ENCODE data around the gene HYAL3. TPM values are rescaled to one million over a fixed set of nuclear protein-coding genes. Genes with fewer than 3 reads are reported as not detected.
"Not testable (repeated sequence)": the region's sequence is repeated elsewhere in the genome, so short reads cannot be mapped to it uniquely, and the experiment has no call there.

Gene HYAL3
- total and polyA plus RNA-seq, 9 donors, result 1.3 to 3.0 (median 2.2) TPM

DNA sequence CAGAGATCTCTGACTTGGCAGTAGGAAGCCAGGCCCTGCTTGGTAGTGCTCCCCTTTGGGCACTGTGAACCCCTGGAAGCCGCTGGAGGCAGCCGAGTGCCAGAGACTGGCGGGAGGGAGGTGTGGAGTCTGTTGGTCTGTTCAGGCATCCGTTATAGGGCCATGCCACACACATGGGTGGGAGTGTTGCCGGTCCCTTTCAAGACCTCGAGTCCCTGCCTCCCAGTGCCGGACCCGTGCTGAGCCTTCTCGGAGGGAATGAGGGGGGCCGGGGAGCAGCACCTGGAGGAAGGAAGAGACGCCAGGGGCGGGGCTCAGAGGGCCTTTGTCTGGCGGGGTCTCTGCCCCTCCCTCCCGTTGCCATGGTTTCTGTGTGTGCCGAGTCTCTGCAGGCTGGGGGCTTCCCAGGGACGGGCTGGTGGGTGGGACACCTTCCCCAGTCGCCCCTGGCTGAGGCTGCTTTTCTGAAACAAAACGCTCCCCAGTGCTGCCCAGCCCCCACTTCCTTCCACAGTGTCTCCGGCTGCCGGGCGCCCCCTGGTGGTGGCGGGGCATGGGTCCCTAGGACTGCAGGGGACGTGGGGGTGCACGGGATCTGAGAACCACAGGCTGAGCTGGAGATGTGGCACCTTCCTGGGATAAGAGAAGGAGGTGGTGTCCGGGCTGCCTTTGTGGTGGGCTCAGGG, 53.2 kb downstream of the HYAL3 start:
- peak; percentile 93 for DNase-seq
- Histone ChIP-seq H3K4me1 (ENCODE audit: control insufficient read depth, insufficient read depth, low read length) (peaks cover 89% of the 10 kb centered on the region), H3K27me3 (ENCODE audit: control insufficient read depth, insufficient read depth, low read length) (no peaks in the 10 kb centered on the region), H3K27ac (ENCODE audit: low read length) (peak overlapping the region; percentile 86), H3K9me3 (replicated peaks; ENCODE audit: control insufficient read depth, low read depth, low read length) (no peaks in the 10 kb centered on the region), H3K4me3 (ENCODE audit: low read length) (peak overlapping the region; percentile 52), H3K36me3 (ENCODE audit: control insufficient read depth, insufficient read depth, low read length) (peaks cover 39% of the 10 kb centered on the region)
- WGBS (ENCODE audit: insufficient coverage), result 2% methylated on average over 15 of the region's 25 CpGs

DNA sequence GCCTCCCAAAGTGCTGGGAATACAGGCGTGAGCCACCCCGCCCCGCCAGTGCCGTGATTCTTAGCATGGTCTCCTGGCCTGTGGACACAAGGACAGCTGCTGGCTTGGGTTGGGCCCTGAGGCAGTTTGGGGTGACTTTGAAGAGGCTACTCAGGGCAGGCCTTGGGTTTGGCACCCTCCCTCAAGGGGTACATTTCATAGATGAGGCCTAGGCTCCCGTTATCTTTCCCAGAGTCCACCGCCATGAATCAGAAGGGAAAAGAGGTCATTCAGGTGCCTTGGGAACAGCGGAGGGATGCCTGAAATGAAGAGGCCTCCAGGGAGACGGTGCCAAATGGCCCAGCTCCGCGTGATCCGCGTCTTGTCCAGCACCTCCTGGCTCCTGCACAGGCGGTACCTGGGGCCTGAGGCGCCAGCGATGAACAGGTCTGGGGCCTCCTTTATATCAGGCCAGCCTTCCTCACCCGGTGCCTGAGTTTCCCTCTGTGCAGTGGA, 53.9 kb downstream of the HYAL3 start:
- Histone ChIP-seq H3K27ac (ENCODE audit: low read length) (peak overlapping the region; percentile 86), H3K4me3 (ENCODE audit: low read length) (no peak overlapping the region), H3K9me3 (replicated peaks; ENCODE audit: control insufficient read depth, low read depth, low read length) (no peaks in the 10 kb centered on the region), H3K4me1 (ENCODE audit: control insufficient read depth, insufficient read depth, low read length) (peaks cover 91% of the 10 kb centered on the region), H3K36me3 (ENCODE audit: control insufficient read depth, insufficient read depth, low read length) (peaks cover 41% of the 10 kb centered on the region), H3K27me3 (ENCODE audit: control insufficient read depth, insufficient read depth, low read length) (no peaks in the 10 kb centered on the region)
- no peak for DNase-seq
- WGBS (ENCODE audit: insufficient coverage), result 52% methylated on average over 16 of the region's 16 CpGs

DNA sequence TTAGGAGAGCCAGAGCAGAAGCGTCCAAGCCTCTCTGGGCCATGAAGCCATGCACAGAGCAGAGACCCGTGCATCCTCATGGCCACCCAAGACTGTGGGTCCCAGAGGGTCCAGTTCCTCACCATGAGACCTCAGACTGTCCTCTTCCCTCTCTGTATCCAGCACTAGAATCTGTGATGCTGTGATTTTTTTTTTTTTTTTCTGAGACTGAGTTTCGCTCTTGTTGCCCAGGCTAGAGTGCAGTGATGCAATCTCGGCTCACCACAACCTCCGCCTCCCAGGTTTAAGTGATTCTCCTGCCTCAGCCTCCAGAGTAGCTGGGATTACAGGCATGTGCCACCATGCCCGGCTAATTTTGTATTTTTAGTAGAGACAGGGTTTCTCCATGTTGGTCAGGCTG, 54.4 kb downstream of the HYAL3 start:
- peaks cover 41% of the 10 kb centered on the region for H3K36me3 ChIP-seq (ENCODE audit: control insufficient read depth, insufficient read depth, low read length)
- peak overlapping the region; percentile 86 for H3K27ac ChIP-seq (ENCODE audit: low read length)
- H3K27me3 ChIP-seq (ENCODE audit: control insufficient read depth, insufficient read depth, low read length); DNase-seq; H3K9me3 ChIP-seq (replicated peaks; ENCODE audit: control insufficient read depth, low read depth, low read length); H3K4me3 ChIP-seq (ENCODE audit: low read length): not testable (repeated sequence)
- WGBS (ENCODE audit: insufficient coverage), result no CpG with 5 or more reads among the region's 6 CpGs
- H3K4me1 ChIP-seq (ENCODE audit: control insufficient read depth, insufficient read depth, low read length), result peaks cover 93% of the 10 kb centered on the region

DNA sequence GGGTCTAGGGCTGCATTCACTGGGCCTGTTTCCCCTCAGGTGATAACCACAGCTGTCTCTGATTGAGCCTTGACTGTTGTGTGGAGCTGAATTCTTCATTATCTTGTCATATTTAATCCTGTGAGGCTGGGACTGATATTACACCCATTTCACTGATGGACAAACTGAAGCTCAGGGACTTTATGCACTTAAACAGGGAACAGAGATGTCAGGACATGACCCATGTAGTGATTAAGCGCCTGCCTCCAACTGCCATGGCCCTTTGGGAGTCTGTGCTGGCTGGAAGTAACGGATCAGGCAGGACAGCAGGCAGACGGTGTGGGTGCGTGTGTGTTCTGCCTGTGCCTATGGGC, 55.7 kb downstream of the HYAL3 start:
- no peak for DNase-seq
- H3K9me3 ChIP-seq (replicated peaks; ENCODE audit: control insufficient read depth, low read depth, low read length), result no peaks in the 10 kb centered on the region
- peaks cover 94% of the 10 kb centered on the region for H3K4me1 ChIP-seq (ENCODE audit: control insufficient read depth, insufficient read depth, low read length)
- H3K36me3 ChIP-seq (ENCODE audit: control insufficient read depth, insufficient read depth, low read length), result peaks cover 42% of the 10 kb centered on the region
- no peak overlapping the region for H3K4me3 ChIP-seq (ENCODE audit: low read length)
- H3K27me3 ChIP-seq (ENCODE audit: control insufficient read depth, insufficient read depth, low read length), result no peaks in the 10 kb centered on the region
- 56% methylated on average over 4 of the region's 4 CpGs for WGBS (ENCODE audit: insufficient coverage)
- H3K27ac ChIP-seq (ENCODE audit: low read length), result peak overlapping the region; percentile 88

DNA sequence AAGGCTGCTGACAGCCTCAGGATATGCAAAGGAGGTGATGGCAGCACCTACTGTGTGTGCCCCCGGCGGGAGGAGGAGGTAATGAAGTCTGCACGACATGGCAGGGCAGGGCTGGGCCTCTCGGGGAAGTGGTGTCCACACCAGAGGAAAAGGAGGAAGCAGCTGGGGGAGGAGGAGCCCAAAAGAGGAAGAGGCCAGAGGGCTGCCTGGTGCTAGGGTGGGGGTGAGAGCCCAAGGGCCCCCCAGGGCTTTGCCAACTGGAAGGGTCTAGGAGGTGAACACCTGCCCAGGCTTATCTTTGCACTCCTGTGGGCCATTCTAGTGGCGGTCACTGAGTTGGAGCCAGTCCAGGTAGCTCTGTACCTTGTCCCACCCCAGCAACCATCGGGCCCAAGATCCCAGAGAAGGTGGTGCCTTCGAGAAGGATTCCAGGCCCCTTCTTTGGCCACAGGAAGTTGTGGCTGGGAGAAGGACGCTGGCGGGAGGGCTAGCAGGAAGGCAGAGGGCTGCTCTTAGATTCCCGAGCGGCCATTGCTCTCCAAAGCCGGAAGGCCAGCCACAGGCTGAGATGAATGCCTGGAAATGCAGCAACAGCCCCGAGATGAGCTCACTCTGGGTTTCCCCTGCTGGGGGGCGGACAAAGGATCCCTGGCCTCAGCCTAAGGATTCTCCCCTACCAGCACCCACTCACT, 56.2 kb downstream of the HYAL3 start:
- H3K36me3 ChIP-seq (ENCODE audit: control insufficient read depth, insufficient read depth, low read length), result peaks cover 44% of the 10 kb centered on the region
- no peak overlapping the region for H3K4me3 ChIP-seq (ENCODE audit: low read length)

More for the DNA sequence above, 56.2 kb downstream of the HYAL3 start:
- WGBS (ENCODE audit: insufficient coverage), result 35% methylated on average over 10 of the region's 14 CpGs
- DNase-seq, result peak; percentile 83
- Histone ChIP-seq H3K27me3 (ENCODE audit: control insufficient read depth, insufficient read depth, low read length) (no peaks in the 10 kb centered on the region), H3K27ac (ENCODE audit: low read length) (peak overlapping the region; percentile 88), H3K4me1 (ENCODE audit: control insufficient read depth, insufficient read depth, low read length) (peaks cover 94% of the 10 kb centered on the region), H3K9me3 (replicated peaks; ENCODE audit: control insufficient read depth, low read depth, low read length) (no peaks in the 10 kb centered on the region)

Other genes starting within 250 kb of the HYAL3 start
- 161 TPM for gene RBM5, start 210.5 kb downstream of the HYAL3 start, total RNA-seq
- 100 to 1,000 TPM; 126 to 206 (median 157) TPM for gene RBM5, start 210.5 kb downstream of the HYAL3 start, polyA plus RNA-seq (ENCODE audit: insufficient read depth in 1 of 8, insufficient read length in 8 of 8, low replicate concordance in 1 of 8)
- 9.1 TPM for gene SEMA3F, start 144.1 kb downstream of the HYAL3 start, total RNA-seq
- gene SEMA3F, start 144.1 kb downstream of the HYAL3 start, polyA plus RNA-seq (ENCODE audit: insufficient read depth in 1 of 8, insufficient read length in 8 of 8, low replicate concordance in 1 of 8), result 10 to 100 TPM in 6 of 8 donors, 1 to 10 TPM in 2; 9.9 to 28.6 (median 14.4) TPM
- not detected for gene GNAT1, start 107.8 kb downstream of the HYAL3 start, total RNA-seq
- gene GNAT1, start 107.8 kb downstream of the HYAL3 start, polyA plus RNA-seq (ENCODE audit: insufficient read depth in 1 of 8, insufficient read length in 8 of 8, low replicate concordance in 1 of 8), result under 1 TPM in 2 of 8 donors, not detected in 6; 0.26 to 0.34 TPM
- gene SLC38A3, start 94.1 kb downstream of the HYAL3 start, total RNA-seq, result 1.7 TPM
- 1 to 10 TPM; 1.7 to 4.4 (median 2.5) TPM for gene SLC38A3, start 94.1 kb downstream of the HYAL3 start, polyA plus RNA-seq (ENCODE audit: insufficient read depth in 1 of 8, insufficient read length in 8 of 8, low replicate concordance in 1 of 8)
- 116 TPM for gene GNAI2, start 63.2 kb downstream of the HYAL3 start, total RNA-seq
- gene GNAI2, start 63.2 kb downstream of the HYAL3 start, polyA plus RNA-seq (ENCODE audit: insufficient read depth in 1 of 8, insufficient read length in 8 of 8, low replicate concordance in 1 of 8), result 100 to 1,000 TPM; 153 to 222 (median 191) TPM
- gene SEMA3B, start 30.3 kb downstream of the HYAL3 start, total RNA-seq, result 51.8 TPM
- gene SEMA3B, start 30.3 kb downstream of the HYAL3 start, polyA plus RNA-seq (ENCODE audit: insufficient read depth in 1 of 8, insufficient read length in 8 of 8, low replicate concordance in 1 of 8), result 10 to 100 TPM; 31.8 to 53.7 (median 38.9) TPM
- 25.4 TPM for gene LSMEM2, start 20.3 kb downstream of the HYAL3 start, total RNA-seq
- 10 to 100 TPM; 11.1 to 33.1 (median 27.8) TPM for gene LSMEM2, start 20.3 kb downstream of the HYAL3 start, polyA plus RNA-seq (ENCODE audit: insufficient read depth in 1 of 8, insufficient read length in 8 of 8, low replicate concordance in 1 of 8)
- 36.9 TPM for gene IFRD2, start 7.0 kb downstream of the HYAL3 start, total RNA-seq
- gene IFRD2, start 7.0 kb downstream of the HYAL3 start, polyA plus RNA-seq (ENCODE audit: insufficient read depth in 1 of 8, insufficient read length in 8 of 8, low replicate concordance in 1 of 8), result 10 to 100 TPM; 46.4 to 68.1 (median 61.2) TPM
- 5.1 TPM for gene NAA80, start within 50 bp of the HYAL3 start, total RNA-seq
- gene NAA80, start within 50 bp of the HYAL3 start, polyA plus RNA-seq (ENCODE audit: insufficient read depth in 1 of 8, insufficient read length in 8 of 8, low replicate concordance in 1 of 8), result 1 to 10 TPM; 5.4 to 8.3 (median 6.3) TPM
- gene HYAL1, start 4.2 kb upstream of the HYAL3 start, total RNA-seq, result 1.3 TPM
- gene HYAL1, start 4.2 kb upstream of the HYAL3 start, polyA plus RNA-seq (ENCODE audit: insufficient read depth in 1 of 8, insufficient read length in 8 of 8, low replicate concordance in 1 of 8), result 1 to 10 TPM in 7 of 8 donors, under 1 TPM in 1; 0.86 to 2.5 (median 1.7) TPM
- gene HYAL2, start 23.3 kb upstream of the HYAL3 start, total RNA-seq, result 51.6 TPM
- 10 to 100 TPM; 34.3 to 49.5 (median 46.9) TPM for gene HYAL2, start 23.3 kb upstream of the HYAL3 start, polyA plus RNA-seq (ENCODE audit: insufficient read depth in 1 of 8, insufficient read length in 8 of 8, low replicate concordance in 1 of 8)
- 12.8 TPM for gene TUSC2, start 28.8 kb upstream of the HYAL3 start, total RNA-seq
- 10 to 100 TPM; 13.7 to 19.2 (median 17.4) TPM for gene TUSC2, start 28.8 kb upstream of the HYAL3 start, polyA plus RNA-seq (ENCODE audit: insufficient read depth in 1 of 8, insufficient read length in 8 of 8, low replicate concordance in 1 of 8)
- 33.9 TPM for gene RASSF1, start 41.4 kb upstream of the HYAL3 start, total RNA-seq
- 10 to 100 TPM; 34.9 to 47.7 (median 38.8) TPM for gene RASSF1, start 41.4 kb upstream of the HYAL3 start, polyA plus RNA-seq (ENCODE audit: insufficient read depth in 1 of 8, insufficient read length in 8 of 8, low replicate concordance in 1 of 8)
- gene ZMYND10, start 46.3 kb upstream of the HYAL3 start, total RNA-seq, result 0.49 TPM
- gene ZMYND10, start 46.3 kb upstream of the HYAL3 start, polyA plus RNA-seq (ENCODE audit: insufficient read depth in 1 of 8, insufficient read length in 8 of 8, low replicate concordance in 1 of 8), result 1 to 10 TPM in 4 of 8 donors, under 1 TPM in 4; 0.90 to 1.8 (median 1.1) TPM
- gene NPRL2, start 51.4 kb upstream of the HYAL3 start, total RNA-seq, result 18.9 TPM
- gene NPRL2, start 51.4 kb upstream of the HYAL3 start, polyA plus RNA-seq (ENCODE audit: insufficient read depth in 1 of 8, insufficient read length in 8 of 8, low replicate concordance in 1 of 8), result 10 to 100 TPM; 18.2 to 23.9 (median 20.2) TPM
- gene CYB561D2, start 51.5 kb upstream of the HYAL3 start, total RNA-seq, result 8.3 TPM
- gene CYB561D2, start 51.5 kb upstream of the HYAL3 start, polyA plus RNA-seq (ENCODE audit: insufficient read depth in 1 of 8, insufficient read length in 8 of 8, low replicate concordance in 1 of 8), result 1 to 10 TPM; 6.1 to 9.1 (median 7.5) TPM
- 25.3 TPM for gene TMEM115, start 60.1 kb upstream of the HYAL3 start, total RNA-seq
- gene TMEM115, start 60.1 kb upstream of the HYAL3 start, polyA plus RNA-seq (ENCODE audit: insufficient read depth in 1 of 8, insufficient read length in 8 of 8, low replicate concordance in 1 of 8), result 10 to 100 TPM; 23.0 to 31.3 (median 26.2) TPM
- 3.0 TPM for gene CACNA2D2, start 204.2 kb upstream of the HYAL3 start, total RNA-seq
- gene CACNA2D2, start 204.2 kb upstream of the HYAL3 start, polyA plus RNA-seq (ENCODE audit: insufficient read depth in 1 of 8, insufficient read length in 8 of 8, low replicate concordance in 1 of 8), result 10 to 100 TPM in 3 of 8 donors, 1 to 10 TPM in 5; 6.1 to 12.6 (median 9.4) TPM

Data from muscle of leg (tissue), 11 donors.